Measurements from ENCODE around the gene CDH4.

CDH4 gene

DNA sequence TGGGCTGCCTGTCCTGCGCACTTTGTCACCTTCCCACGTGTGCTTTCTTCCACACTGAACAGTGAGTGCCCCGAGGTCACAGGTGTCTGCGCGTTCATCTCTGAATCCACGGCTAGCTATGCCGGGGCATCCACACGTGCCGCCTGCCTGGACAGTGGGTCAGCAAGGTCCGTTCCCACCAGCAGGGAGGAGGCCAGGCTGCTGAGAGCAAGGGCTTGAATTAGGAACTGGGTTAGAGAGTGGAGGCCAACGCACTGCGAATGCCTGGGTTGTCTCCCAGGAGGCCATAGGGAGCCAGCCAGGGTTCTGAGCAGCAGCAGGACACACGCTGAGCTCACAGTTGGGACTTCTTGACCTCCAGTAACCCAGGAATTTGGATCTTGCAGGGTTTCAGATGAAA, 565.5 kb downstream of the CDH4 start:
- no peak for TF ChIP-seq CTCF (IDR thresholded peaks at IDR 0.05; ENCODE audit: low read depth, low read length)
- H3K4me3 ChIP-seq (ENCODE audit: low read depth, low read length): no peak overlapping the region

- no peak for TF ChIP-seq CTCF (IDR thresholded peaks at IDR 0.05; ENCODE audit: low read depth, low read length)
- H3K4me3 ChIP-seq (ENCODE audit: low read depth, low read length): no peak overlapping the region
These were observed 566.9 kb downstream of the CDH4 start for GRCh38 chr20:61818746-61819573.

DNA sequence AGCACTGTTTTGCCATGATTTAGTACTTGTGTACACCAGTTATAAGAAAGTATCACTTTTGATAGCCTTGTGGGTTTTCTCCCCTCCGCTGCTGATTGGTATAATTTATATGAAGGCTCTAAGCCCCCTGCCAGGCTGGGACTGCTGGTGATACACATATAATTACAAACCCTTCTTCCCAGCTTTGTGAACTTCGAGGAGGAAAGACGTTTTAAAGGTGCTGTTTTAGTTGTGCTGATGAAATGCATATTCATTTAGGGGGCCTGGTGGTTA, 567.4 kb downstream of the CDH4 start:
- no peak for TF ChIP-seq CTCF (IDR thresholded peaks at IDR 0.05; ENCODE audit: low read depth, low read length)
- no peak overlapping the region for H3K4me3 ChIP-seq (ENCODE audit: low read depth, low read length)

DNA sequence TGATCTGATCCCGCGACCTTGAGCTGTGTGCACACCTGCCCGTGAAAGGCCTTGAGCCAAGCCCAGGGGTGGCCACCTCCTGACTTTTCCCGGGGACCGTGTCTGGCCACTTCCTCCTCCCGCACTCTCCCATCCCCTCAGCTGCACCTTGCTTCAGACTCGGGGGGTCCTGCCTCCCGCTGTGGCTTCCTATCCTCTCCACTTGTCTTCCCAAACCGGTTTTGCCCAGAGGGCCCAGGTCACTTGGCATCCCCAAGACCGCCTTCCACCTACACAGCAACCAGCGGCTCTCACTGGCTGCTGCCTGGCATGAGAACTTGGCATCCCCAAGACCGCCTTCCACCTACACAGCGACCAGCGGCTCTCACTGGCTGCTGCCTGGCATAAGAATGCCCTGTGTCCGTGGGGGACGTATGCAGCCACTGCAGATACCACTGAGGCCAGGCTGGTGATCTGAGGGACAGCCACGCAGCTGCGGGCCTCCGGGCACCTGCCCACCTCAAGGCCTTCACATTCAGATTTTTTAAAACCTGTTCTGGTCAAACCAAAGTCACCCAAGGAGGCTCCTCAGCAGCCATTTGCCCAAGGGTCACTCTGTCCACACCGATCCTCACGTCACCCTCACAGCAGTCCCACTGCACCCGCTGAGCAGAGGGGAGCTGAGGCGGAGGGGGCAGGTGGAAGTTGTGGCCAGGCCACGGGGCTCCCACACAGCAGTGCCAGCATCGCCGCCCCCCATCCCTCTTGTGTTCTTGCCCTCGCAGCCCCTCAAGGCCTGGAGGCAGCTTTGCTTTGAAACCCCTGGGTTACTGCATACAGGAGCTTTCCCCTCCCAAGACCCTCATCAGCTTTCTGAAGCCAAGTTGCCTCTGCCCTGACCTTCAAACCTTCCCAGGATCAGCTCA, 568.1 kb downstream of the CDH4 start:
- no peak for TF ChIP-seq CTCF (IDR thresholded peaks at IDR 0.05; ENCODE audit: low read depth, low read length)
- no peak overlapping the region for H3K4me3 ChIP-seq (ENCODE audit: low read depth, low read length)

GRCh38 chr20:61821735-61822134, 569.7 kb downstream of the CDH4 start:
- no peak overlapping the region for H3K4me3 ChIP-seq (ENCODE audit: low read depth, low read length)
- no peak for TF ChIP-seq CTCF (IDR thresholded peaks at IDR 0.05; ENCODE audit: low read depth, low read length)

- no peak overlapping the region for H3K4me3 ChIP-seq (ENCODE audit: low read depth, low read length)
- TF ChIP-seq CTCF (IDR thresholded peaks at IDR 0.05; ENCODE audit: low read depth, low read length): no peak
These were observed 570.3 kb downstream of the CDH4 start for GRCh38 chr20:61822396-61822795.

GRCh38 chr20:61823242-61823641, 571.2 kb downstream of the CDH4 start:
- TF ChIP-seq CTCF (IDR thresholded peaks at IDR 0.05; ENCODE audit: low read depth, low read length): no peak
- H3K4me3 ChIP-seq (ENCODE audit: low read depth, low read length): no peak overlapping the region
